ENCODE measurements around the gene PNMA8C.
"Not testable (repeated sequence)": the region's sequence is repeated elsewhere in the genome, so short reads cannot be mapped to it uniquely, and the experiment has no call there.

The PNMA8C gene

DNA sequence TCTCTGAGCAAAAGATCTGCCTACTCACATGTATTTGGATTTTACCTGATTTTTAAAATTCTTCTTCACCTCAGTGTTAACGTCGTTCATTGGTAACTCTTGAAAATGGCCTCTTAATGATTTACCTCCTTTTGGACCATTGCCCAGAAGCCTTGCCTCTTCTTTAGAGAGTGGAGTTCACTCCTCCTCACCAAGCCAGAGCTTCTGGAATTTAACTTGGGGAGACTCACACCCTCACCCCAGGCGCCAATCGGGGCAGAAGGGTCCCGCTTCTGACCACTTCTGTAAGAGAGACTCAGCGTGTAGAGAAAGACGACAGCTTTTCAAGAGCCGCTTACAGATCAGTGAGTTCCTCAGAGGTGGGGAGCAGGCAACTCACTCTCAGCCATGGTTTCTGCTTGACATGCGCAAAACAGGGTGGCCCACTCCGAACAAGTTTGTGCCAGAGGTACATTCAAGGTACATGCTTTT is 2.7 kb downstream of the PNMA8C start:
- H3K4me3 ChIP-seq (ENCODE audit: control insufficient read depth, low read depth, low read length) = peak overlapping the region; percentile 10
- TF ChIP-seq, protein P1, sequence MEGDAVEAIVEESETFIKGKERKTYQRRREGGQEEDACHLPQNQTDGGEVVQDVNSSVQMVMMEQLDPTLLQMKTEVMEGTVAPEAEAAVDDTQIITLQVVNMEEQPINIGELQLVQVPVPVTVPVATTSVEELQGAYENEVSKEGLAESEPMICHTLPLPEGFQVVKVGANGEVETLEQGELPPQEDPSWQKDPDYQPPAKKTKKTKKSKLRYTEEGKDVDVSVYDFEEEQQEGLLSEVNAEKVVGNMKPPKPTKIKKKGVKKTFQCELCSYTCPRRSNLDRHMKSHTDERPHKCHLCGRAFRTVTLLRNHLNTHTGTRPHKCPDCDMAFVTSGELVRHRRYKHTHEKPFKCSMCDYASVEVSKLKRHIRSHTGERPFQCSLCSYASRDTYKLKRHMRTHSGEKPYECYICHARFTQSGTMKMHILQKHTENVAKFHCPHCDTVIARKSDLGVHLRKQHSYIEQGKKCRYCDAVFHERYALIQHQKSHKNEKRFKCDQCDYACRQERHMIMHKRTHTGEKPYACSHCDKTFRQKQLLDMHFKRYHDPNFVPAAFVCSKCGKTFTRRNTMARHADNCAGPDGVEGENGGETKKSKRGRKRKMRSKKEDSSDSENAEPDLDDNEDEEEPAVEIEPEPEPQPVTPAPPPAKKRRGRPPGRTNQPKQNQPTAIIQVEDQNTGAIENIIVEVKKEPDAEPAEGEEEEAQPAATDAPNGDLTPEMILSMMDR (IDR thresholded peaks at IDR 0.05; ENCODE audit: control insufficient read depth, insufficient read depth, low read depth, low read length, missing control alignments) = no peak
- no peak for DNase-seq (ENCODE audit: low read depth)

DNA sequence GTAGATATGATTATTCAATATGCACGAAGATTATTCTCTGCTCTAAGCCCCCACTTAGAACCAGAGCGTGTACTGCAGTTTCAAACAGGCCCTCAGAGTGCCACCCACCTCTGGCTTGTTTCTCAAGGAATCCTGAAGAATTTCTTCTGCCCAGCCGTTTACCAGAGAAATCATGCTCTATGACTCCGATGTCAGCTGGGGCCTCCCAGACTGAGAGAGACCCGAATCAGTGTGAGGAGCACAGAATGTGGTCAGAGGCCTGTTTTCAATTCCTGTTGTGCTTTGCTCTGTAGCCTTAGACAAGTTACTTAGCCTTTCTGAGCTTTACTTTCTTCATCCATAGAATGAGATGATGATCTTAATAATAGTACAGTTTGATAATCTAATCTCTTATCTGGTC is 5.5 kb downstream of the PNMA8C start:
- TF ChIP-seq, protein P1 (IDR thresholded peaks at IDR 0.05; ENCODE audit: control insufficient read depth, insufficient read depth, low read depth, low read length, missing control alignments) = no peak
- no peak overlapping the region for H3K4me3 ChIP-seq (ENCODE audit: control insufficient read depth, low read depth, low read length)
- no peak for DNase-seq (ENCODE audit: low read depth)

DNA sequence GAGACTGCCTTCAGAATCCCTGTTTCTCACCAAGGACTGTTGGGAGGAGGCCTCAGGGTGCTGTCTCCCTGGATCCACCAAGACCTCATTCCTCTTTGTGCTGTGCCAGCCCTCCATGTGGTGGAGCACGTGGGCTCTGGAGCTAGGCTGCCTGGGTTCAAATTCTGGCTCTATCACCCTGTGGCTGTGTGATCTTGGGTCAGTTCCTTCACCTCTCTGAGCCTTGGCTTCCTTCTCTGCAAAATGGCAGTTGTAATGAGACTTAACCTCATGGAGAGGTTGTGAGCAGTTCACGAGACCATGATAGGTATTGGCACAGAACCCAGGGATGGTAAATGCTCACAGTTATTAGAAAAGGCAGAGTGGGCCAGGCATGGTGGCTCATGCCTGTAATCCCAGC is 6.4 kb downstream of the PNMA8C start:
- TF ChIP-seq, protein P1 (IDR thresholded peaks at IDR 0.05; ENCODE audit: control insufficient read depth, insufficient read depth, low read depth, low read length, missing control alignments) = no peak
- DNase-seq (ENCODE audit: low read depth) = no peak

DNA sequence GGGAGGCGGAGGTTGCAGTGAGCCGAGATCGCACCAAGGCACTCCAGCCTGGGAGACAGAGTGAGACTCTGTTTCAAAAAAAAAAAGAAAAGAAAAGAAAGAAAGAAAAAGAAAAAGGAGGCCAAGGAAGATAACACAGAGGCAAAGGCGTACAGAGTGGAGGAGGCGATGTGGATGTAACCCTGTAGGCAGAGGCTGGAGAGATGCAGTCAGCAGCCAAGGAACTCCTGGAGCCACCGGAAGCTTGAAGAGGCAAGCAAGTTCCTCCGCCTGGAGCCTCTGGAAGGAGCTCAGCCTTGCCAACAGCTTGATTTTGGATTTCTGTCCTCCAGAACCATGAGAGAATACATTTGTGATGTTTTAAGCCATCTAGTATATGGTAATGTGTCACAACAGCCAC is 8.7 kb downstream of the PNMA8C start:
- H3K4me3 ChIP-seq (ENCODE audit: control insufficient read depth, low read depth, low read length) = no peak overlapping the region
- no peak for DNase-seq (ENCODE audit: low read depth)
- TF ChIP-seq, protein P1 (IDR thresholded peaks at IDR 0.05; ENCODE audit: control insufficient read depth, insufficient read depth, low read depth, low read length, missing control alignments) = no peak

More for the DNA sequence above, 6.4 kb downstream of the PNMA8C start:
- no peak overlapping the region for H3K4me3 ChIP-seq (ENCODE audit: control insufficient read depth, low read depth, low read length)

DNA sequence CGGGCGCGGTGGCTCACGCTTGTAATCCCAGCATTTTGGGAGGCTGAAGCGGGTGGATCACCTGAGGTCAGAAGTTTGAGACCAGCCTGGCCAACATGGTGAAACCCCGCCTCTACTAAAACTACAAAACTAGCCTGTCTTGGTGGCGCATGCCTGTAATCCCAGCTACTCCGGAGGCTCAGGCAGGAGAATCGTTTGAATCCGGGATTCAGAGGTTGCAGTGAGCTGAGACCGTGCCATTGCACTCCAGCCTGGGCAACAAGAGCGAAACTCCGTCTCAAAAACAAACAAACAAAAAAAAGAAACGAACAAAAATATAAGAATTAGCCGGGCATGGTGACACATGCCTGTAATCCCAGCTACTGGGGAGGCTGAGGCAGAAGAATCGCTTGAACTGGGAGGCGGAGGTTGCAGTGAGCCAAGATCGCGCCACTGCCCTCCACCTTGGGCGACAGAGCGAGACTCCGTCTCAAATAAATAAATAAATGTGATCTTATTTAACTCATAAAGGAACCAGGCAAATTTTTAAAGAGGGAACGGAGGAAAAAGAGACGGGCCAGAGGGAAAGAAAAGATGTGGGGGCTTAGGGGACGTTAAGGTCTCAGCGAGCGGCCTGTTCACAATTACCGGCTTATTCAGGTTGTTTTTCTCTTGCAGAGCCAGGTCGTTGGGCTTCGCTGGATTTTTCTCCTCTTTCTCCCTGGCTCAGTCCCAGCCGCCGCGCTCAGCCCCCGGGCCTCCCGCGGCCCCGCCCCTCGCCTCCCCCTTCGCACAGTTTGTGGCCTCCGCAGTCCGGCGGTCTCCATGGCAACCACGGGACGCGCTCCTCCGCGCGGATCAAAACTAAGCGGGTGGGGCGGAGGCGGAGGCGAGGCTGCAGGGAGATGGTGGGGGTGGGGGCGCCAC is 12.7 kb downstream of the PNMA8C start:
- DNase-seq (ENCODE audit: low read depth) = not testable (repeated sequence)
- peak overlapping the region; percentile 53 for H3K4me3 ChIP-seq (ENCODE audit: control insufficient read depth, low read depth, low read length)

DNA sequence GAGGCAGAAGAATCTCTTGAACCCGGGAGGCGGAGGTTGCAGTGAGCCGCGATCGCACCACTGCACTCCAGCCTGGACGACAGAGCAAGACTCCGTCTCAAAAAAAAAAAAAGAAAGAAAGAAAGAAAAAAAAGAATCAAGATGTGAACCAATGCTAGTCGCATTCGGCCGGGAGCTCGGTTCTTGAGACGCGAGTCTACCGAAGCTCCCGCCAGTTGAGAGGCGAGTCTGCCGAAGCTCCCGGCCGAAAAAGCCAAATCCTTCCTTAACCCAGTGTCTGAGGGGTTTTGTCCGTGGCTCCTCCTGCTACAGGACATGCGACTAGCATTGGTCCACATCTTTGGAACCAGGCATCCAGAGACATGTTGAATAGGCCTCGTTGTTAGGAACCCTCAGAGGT is 13.8 kb downstream of the PNMA8C start:
- not testable (repeated sequence) for DNase-seq (ENCODE audit: low read depth); H3K4me3 ChIP-seq (ENCODE audit: control insufficient read depth, low read depth, low read length)

DNA sequence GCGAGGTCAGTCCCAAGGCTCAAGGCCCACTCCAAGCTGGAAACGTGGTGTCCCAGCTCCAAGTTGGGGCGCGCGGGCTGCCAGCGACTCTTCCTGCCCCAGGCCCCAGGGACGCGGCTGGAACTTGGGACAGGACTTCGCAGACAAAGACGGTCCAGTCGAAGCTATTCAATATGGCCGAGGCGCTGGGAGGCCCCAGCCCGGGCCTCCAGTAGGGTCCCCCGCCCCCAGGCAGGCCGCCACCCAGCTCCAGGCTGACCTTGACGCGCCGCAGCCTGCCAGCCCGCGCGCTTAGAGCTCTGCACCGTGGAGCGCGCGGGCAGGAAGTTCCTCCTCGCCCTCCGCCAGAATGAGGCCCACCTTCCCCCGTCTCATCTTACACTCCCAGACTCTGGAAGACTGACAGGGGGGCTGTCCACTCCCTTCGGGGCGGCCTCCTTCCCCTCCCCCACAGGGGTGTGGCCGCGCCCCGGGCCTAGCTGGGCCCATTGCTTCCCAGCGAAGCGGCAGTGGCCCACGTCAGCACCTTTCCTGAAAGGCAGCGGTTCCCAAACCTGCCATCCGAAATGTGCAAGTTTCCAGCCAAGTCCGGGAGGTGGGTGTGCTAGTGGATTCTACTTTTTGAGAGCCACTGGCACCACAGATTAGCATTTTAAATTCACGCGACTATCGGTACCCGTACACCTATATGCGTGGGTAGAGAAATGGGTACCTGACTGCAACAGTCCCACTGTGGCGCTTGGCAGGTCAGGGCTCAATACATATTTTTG is 15.3 kb downstream of the PNMA8C start, which contains the start of gene CCDC8:
TSS of gene CCDC8 (minus strand) at position 303 of the 770 bp plus-strand sequence. CDS start 754 bp downstream, outside the sequence.
- H3K4me3 ChIP-seq (ENCODE audit: control insufficient read depth, low read depth, low read length) = peak within 1 kb of the TSS; percentile 50
- DNase-seq (ENCODE audit: low read depth) = peak; percentile 64
- TF ChIP-seq, protein P1 (IDR thresholded peaks at IDR 0.05; ENCODE audit: control insufficient read depth, insufficient read depth, low read depth, low read length, missing control alignments) = no peak
